GM18907 (cell line): ENCODE data around the gene MYOM3.

Experiments
- ATAC-seq: cut with Tn5 transposase; IDR thresholded peaks from one replicate; pipeline ENCODE4 v1.9.1; 2021; ENCODE audit warnings: mild to moderate bottlenecking, moderate library complexity; ENCODE audit not compliant: unreplicated experiment

Gene MYOM3

GRCh38 chr1:24139222-24139489, 27.2 kb upstream of the MYOM3 start:
- ATAC-seq, result no peak

- ATAC-seq, result no peak
Observed at GRCh38 chr1:24138476-24139221, 26.7 kb upstream of the MYOM3 start.

DNA sequence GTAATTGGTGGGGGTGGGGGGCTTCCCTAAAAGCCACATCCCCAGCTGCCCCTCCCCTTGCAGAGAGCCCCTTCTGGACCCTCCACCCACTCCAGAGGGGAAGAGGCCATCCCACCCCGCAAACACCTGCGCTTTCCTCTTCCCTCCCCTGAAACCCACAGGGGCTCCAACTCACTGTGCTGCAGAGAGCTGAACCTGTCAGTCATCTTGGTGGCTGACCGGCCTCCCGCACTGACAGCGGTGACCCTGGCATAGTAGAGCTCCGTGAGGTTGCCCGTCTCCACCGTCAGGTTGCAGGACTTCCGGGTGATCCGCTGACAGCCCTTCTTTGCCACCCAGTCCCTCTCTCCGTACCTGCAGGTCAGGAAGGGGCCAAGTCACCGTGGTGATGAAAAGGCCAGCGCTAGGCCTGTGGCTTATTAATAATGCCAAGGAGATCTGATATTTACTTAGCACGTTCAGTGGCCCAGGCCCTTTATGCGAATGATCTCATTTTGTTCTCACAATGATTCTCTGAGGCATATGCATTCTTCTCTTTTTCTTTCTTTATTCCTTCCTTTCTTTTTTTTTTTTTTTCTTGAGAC, 25.1 kb upstream of the MYOM3 start:
- no peak for ATAC-seq

DNA sequence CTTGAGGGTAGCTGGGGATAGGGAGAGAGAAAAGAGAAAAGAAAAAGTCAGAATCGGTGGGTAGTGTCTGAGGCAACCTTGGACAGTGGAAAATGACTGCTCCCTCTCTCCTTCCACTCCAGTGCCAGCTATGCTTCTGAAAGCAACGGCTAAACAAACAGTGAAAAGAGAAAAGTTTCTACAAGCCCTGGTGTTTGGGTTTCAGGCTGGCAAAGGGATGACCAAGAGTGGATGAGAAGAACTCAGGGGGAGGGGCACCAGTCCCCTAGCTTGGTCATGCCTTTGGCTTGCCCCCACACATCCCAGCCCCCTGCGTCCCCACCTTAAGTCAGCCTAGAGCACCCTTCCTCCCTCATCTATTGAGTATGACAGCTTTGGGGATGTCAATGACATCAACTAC, 22.4 kb upstream of the MYOM3 start:
- ATAC-seq, result no peak

GRCh38 chr1:24133819-24134218, 21.9 kb upstream of the MYOM3 start:
- ATAC-seq, result no peak

GRCh38 chr1:24130385-24130784, 18.4 kb upstream of the MYOM3 start:
- no peak for ATAC-seq

DNA sequence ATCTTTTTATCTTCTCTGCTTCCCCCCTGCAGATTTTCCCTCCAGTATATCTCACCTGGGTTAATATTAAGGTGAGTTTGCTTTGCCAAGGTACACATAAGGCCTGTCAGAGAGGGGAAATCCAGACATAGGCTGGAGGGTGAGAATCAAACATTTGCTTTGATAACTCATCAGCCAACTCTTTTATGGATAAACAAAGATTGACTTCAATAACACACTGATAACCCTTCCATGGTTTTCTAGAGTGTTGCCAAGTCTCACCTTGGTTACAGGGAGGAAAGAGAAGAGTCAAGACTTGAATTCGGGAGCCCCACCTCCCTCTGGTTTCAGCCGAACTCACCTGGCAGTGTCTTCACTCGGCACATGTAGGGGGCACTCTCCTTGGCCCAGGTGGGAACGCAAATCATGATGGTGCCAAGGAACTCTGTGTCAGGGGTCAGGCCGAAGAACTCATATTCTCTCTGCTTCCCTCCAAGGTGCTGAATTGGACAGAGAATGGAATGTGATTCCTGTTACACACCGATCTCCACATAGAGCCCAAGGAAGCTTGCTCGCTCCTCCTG, 15.9 kb upstream of the MYOM3 start:
- ATAC-seq, result no peak

- no peak for ATAC-seq
Observed at GRCh38 chr1:24127134-24127800, 15.3 kb upstream of the MYOM3 start.

GRCh38 chr1:24126672-24127023, 14.7 kb upstream of the MYOM3 start:
- ATAC-seq, result no peak

DNA sequence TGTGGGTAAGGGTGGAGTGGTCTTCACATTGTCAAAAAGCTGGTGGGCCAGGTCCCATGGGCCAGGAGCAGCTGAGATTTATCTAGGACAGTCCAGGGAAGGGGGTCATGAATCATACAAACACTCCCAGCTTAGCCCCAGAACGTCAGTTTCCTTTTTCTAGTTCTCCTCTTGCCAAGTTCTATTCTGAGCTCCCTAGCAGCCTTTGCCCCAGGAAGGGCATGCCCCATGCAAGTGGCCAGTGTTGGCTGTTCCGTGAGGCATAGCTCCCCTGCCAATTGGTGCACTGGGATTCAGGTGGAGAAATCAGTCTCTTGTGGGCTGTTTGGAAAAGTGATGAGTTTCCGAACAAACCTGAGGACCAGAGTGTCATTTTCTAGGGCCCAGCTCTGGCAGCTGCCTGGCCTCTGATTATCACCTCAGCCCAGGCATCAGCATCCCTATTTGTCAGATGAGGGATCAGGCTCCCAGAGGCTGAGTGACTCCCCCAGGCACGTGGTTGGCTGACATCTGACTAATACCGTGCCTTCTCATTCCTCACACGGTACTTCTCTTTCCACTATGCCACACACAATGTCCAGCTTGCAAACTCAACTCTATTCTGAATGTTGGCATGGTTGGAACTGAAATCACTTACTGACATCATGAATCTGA, 14.2 kb upstream of the MYOM3 start:
- no peak for ATAC-seq

DNA sequence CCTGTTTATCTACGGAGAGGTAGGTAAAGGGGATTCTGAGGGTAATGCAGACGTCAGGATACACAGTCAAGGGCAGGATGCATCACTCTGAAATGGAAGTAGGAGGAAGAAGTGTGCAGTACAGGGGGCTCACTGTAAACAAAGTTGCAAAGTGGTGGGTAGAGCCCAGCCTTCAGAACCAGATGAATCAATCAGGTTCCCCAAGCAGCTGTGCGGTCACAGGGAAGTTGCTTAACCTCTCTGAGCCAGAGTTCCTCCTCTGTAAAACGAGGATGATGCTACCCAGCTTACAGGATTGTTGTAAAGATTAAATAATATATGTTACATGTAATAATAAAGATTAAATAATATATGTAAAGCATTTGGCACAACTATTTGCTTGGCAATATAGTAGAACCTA, 13.5 kb upstream of the MYOM3 start:
- ATAC-seq, result no peak

DNA sequence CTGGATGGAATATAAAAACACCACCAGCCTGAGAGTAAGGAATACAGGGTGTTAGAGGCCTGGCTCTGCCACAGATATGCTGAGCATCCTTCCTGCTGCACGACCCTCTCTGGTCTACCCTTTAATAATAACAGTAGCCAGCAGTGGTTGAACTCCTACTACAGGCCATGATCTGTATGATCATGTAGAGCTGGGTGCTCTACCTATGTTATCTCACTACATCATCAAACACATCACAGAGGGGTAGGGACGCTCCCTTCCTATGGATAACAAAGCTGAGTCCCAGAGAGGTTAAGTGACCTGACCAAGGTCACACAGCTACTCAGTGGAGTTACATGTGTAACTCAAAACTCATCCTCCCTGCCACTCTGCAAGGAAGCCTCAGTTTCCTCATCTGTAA, 13.0 kb upstream of the MYOM3 start:
- ATAC-seq, result no peak

- no peak for ATAC-seq
Observed at GRCh38 chr1:24123611-24124010, 11.7 kb upstream of the MYOM3 start.

- ATAC-seq, result no peak
Observed at GRCh38 chr1:24122776-24123175, 10.8 kb upstream of the MYOM3 start.

- ATAC-seq, result no peak
Observed at GRCh38 chr1:24121406-24121805, 9.5 kb upstream of the MYOM3 start.

DNA sequence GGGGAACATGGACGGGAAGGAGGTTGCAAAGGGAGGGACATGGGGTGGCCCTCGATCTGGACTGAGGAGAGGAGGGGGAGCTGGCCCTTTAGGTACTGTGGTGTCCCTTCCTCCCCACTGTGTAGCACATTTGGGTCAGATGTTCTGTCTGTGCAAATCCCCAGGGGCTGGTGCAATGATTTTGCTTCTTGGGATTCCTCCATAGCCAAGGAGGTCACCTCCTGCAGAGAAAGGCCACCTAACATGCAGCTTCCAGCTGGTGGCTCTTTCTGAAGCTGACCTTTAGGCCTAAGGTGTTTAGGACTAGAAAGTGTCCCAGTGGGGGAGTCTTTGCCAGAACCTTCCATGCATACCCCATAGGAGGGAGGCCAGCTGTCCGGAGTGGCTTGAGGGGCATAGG, 9.0 kb upstream of the MYOM3 start:
- no peak for ATAC-seq

DNA sequence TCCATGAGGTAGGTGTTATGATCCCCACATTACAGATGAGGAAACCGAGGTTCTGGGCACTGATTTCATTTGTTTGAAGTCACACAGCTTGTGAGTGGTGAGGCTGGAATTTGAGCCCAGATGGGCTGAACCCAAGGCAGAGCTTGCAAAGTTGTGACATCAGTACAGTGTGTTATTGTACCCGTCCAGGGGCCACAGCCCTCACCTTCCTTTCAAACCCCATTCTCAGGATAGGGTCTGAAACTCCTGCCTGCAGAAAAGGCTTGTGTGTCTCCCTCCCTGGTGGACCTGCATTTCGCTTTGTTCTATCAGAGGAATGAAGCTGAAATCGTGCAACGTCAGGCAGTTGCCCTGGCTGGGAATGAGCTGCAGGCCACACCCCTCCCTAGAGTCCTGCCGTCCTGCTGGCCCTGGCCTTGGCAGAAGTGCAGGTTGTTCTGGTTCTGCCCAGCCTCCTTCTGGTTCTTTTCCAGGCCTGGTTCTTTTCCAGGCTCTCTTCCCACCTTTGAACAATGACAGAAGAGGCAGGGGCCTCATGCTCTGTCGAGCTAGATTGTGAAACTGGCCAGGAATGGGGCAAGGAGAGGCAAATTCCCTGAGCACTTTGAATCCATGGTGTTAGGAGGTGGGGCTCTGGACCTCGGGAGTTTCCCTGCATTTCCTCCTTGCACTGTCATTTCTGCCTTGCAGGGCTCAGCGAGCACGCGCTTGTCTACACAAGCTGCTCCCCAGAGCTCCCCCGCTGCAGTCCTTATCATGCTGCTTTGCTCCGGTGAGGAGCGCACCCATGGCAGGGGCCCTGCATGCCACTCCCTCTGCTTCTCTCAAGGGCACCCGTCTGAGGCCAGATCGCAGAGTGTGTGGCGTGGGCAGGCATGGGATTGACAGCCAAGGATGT, 8.2 kb upstream of the MYOM3 start:
- no peak for ATAC-seq

DNA sequence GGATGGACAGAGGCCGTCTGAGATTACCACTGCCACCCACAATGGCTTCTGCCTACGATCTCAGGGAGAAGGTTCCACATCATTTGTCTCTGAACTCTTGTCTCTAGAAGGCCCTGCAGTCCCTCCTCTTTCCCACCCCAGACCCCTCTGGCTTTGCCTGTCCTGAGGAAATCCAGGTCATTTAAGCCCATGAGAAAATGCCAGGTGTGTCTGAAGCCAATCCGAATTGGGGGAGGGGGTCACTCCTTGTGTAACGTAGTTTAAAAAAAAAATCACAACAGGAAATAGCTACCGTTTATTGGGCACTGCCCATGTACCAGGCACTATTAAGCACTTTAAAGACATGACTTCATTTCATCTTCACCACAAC, 7.5 kb upstream of the MYOM3 start:
- no peak for ATAC-seq

DNA sequence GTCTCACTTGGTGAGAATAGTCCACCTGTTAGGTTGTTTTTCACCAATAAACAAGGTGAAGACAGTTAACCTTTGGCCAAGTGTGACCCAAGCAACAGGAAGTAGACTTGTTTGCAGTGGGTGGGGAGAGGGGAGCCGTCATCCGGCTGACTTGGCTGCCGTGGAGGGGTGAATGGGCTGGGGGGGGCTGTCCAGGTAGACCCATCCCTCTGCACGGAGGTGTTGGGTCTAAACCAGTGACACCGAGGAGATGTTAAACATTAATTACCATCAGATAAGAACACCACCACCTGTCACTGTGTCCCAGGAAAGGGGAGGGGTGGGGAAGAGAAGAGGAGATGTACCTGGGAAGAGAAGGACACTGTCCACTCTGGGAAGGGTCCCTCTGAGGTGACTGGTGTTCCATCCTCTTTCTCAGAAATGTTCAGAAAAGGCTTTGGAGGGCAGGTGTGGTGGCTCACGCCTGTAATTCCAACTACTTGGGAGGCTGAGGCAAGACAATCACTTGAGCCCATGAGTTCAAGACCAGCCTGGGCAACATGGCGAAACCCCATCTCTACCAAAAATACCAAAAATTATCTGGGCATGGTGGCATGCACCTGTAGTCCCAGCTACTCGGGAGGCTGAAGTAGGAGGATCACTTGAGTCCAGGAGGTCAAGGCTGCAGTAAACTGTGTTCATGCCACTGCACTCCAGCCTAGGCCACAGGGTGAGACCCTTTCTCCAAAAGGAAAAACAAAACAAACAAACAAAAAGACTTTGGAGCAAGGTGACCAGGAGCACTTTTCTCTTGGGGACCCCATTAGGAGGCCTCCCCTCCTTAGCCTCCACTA, 6.7 kb upstream of the MYOM3 start:
- ATAC-seq, result no peak
